HepG2 (cell line): ENCODE results near the gene CDH13. TPM values are rescaled to one million over a fixed set of nuclear protein-coding genes. Genes with fewer than 3 reads are reported as not detected.

Experiments
- ATAC-seq: fragments of 200-7000 bp; cut with Tn5 transposase; 3 replicates; pipeline ENCODE4 v1.9.1; 2020; ENCODE audit warnings: mild to moderate bottlenecking, moderate library complexity
- BruUV-seq: library from RNA; stranded (reverse); fragments of 400-500 nt; replicated peaks from 2 replicates; lab custom pipeline; 2021; lab: Mats Ljungman, UMichigan
- CTCF ChIA-PET: fragments of 300-600 bp; formaldehyde crosslinking; extraction: SDS; loops from one replicate; lab custom pipeline; 2021; ENCODE audit warnings: low total read pairs, inconsistent platforms, low intra/inter-chr PET ratio; lab: Yijun Ruan, JAX
- POLR2A ChIA-PET: fragments of 350-600 bp; sonication (Branson Sonifier 250); formaldehyde crosslinking; loops from one replicate; lab custom pipeline; 2020; ENCODE audit warnings: antibody characterized with exemption, inconsistent platforms; lab: Yijun Ruan, JAX
- DNase-seq: peaks from one replicate; pipeline ENCODE4 v3.0.0-alpha.2; 2015; ENCODE audit warnings: low spot score
- FAIRE-seq: peaks from 3 replicates; lab custom pipeline; 2011; peaks lifted over from hg19 to GRCh38; lab: Jason Lieb, UNC
- H2AFZ ChIP-seq: one replicate; pipeline ENCODE4 v1.6.1; 2011; ENCODE audit warnings: low read length, inconsistent platforms
- H3K27ac ChIP-seq: fragments of 300-600 bp; 3 replicates; pipeline ENCODE4 v1.8.0; 2011; ENCODE audit warnings: mixed run types, mild to moderate bottlenecking, mixed read lengths, low read length, inconsistent platforms; ENCODE audit not compliant: insufficient read depth; ENCODE audit errors: extremely low read length
- H3K27me3 ChIP-seq, 2 experiments: fragments of 200-600 bp in 1 of 2; 2 replicates in 1 of 2; 3 replicates in 1 of 2; pipeline versions ENCODE4 v1.6.0 to v1.8.0; 2011; ENCODE audit warnings: low read length in 2 of 2, mild to moderate bottlenecking in 2 of 2, moderate library complexity in 2 of 2, inconsistent platforms in 1 of 2; ENCODE audit not compliant: insufficient read depth in 2 of 2, control insufficient read depth in 1 of 2
- H3K36me3 ChIP-seq, 2 experiments: fragments of 200-600 bp in 1 of 2; replicated peaks in 1 of 2; 2 replicates in 1 of 2; 3 replicates in 1 of 2; pipeline versions ENCODE4 v1.5.1 to v1.8.0; 2011; ENCODE audit warnings: low read length in 2 of 2, inconsistent platforms in 1 of 2; ENCODE audit not compliant: insufficient read depth in 2 of 2, control insufficient read depth in 1 of 2
- H3K4me1 ChIP-seq: 2 replicates; pipeline ENCODE4 v1.5.1; 2012; ENCODE audit warnings: low read length, inconsistent platforms; ENCODE audit not compliant: insufficient read depth
- H3K4me2 ChIP-seq: 2 replicates; pipeline ENCODE4 v1.6.0; 2011; ENCODE audit warnings: low read depth, low read length, inconsistent platforms
- H3K4me3 ChIP-seq, 3 experiments: fragments of 200-600 bp in 1 of 3; sonication (generic), shearing (Covaris generic) in 1 of 3; replicated peaks in 1 of 3; 2 replicates each; pipeline ENCODE4 v1.5.1; 2011 to 2016; ENCODE audit warnings: low read length in 3 of 3, inconsistent platforms in 2 of 3, low read depth in 2 of 3, mild to moderate bottlenecking in 2 of 3, control low read depth in 1 of 3, mixed read lengths in 1 of 3; ENCODE audit not compliant: insufficient read depth in 1 of 3
- H3K79me2 ChIP-seq: one replicate; pipeline ENCODE4 v1.6.1; 2011; ENCODE audit warnings: low read length, inconsistent platforms; ENCODE audit not compliant: insufficient read depth
- H3K9ac ChIP-seq: 2 replicates; pipeline ENCODE4 v1.6.0; 2011; ENCODE audit warnings: mild to moderate bottlenecking, low read depth, low read length, inconsistent platforms; ENCODE audit not compliant: insufficient read depth
- H3K9me3 ChIP-seq: 2 replicates; pipeline ENCODE4 v1.5.1; 2012; ENCODE audit warnings: mild to moderate bottlenecking, low read length
- H4K20me1 ChIP-seq: 2 replicates; pipeline ENCODE4 v1.6.0; 2011; ENCODE audit warnings: inconsistent platforms, mild to moderate bottlenecking, low read length, moderate library complexity; ENCODE audit not compliant: insufficient read depth
- EZH2 ChIP-seq: conservative IDR thresholded peaks from 2 replicates; pipeline ENCODE4 v1.6.1; 2012; ENCODE audit warnings: mild to moderate bottlenecking, low read depth, low read length, moderate library complexity
- FOSL1 ChIP-seq: sonication (generic); formaldehyde crosslinking; IDR thresholded peaks from 2 replicates; pipeline ENCODE4 v1.9.0; 2021; ENCODE audit warnings: missing genetic modification reagents, borderline replicate concordance
- MNT ChIP-seq: fragments of 450-650 bp; IDR thresholded peaks from 2 replicates; pipeline ENCODE4 v1.6.1; 2016
- SATB2 ChIP-seq: sonication (generic); formaldehyde crosslinking; IDR thresholded peaks from 2 replicates; pipeline ENCODE4 v1.5.0; 2020; ENCODE audit warnings: missing genetic modification reagents
- ZNF7 ChIP-seq: IDR thresholded peaks from 2 replicates; pipeline ENCODE4 v1.6.1; 2016; ENCODE audit warnings: missing biosample characterization, missing genetic modification reagents
- ZNF773 ChIP-seq: sonication (generic); formaldehyde crosslinking; IDR thresholded peaks from 2 replicates; pipeline ENCODE4 v1.4.0; 2020; ENCODE audit warnings: missing genetic modification reagents, borderline replicate concordance
- ZNF775 ChIP-seq: sonication (generic); formaldehyde crosslinking; IDR thresholded peaks from 2 replicates; pipeline ENCODE4 v1.4.0; 2020; ENCODE audit warnings: missing genetic modification reagents, mild to moderate bottlenecking, moderate library complexity, borderline replicate concordance
- ZSCAN9 ChIP-seq: IDR thresholded peaks from 2 replicates; pipeline ENCODE4 v1.6.1; 2016; ENCODE audit warnings: borderline replicate concordance
- WGBS: methylation state at CpG from one replicate; pipeline ENCODE4 v1.1.6; 2017; ENCODE audit warnings: low lambda C conversion rate; 5-methylcytosine and 5-hydroxymethylcytosine counted together
- in situ Hi-C: cut with HindIII; loops from 2 replicates; pipeline ENCODE4 v1.10.0; 2017; ENCODE audit warnings: low pct_unique_long_range_greater_than_20kb; ENCODE audit not compliant: extremely low pct_ligation_motif_present
- intact Hi-C: fragments of 100-400 bp; cut with micrococcal nuclease; formaldehyde crosslinking; loops from one replicate; pipeline ENCODE4 v1.10.0; 2022; ENCODE audit not compliant: unreplicated experiment
- polyA plus RNA-seq, 8 experiments: library from polyadenylated mRNA; depleted of rRNA in 3 of 8; stranded (reverse) in 7 of 8; unstranded in 1 of 8; fragments of >200 nt; fragmentation: Illumina TruSeq in 4 of 8; extraction: Trizol in 4 of 8; gene quantifications; 2 replicates each; pipeline versions ENCODE4 v1.2.1 to v1.2.3, GENCODE V29; 2011 to 2016; ENCODE audit warnings: low read depth in 4 of 8, missing spikeins in 1 of 8, mixed read lengths in 1 of 8; ENCODE audit not compliant: insufficient read depth in 1 of 8
- total RNA-seq, 5 experiments: library from RNA; depleted of rRNA; stranded (reverse); fragments of >200 nt; fragmentation: Illumina TruSeq; extraction: Trizol; gene quantifications; 2 replicates each; pipeline ENCODE4 v1.2.3, GENCODE V29; 2016; ENCODE audit warnings: low read depth in 1 of 5
- TF ChIP-seq, protein P1 (sequence below): sonication (generic); formaldehyde crosslinking; IDR thresholded peaks from 2 replicates; pipeline ENCODE4 v1.4.0; 2020; ENCODE audit warnings: mild to moderate bottlenecking, low read depth, missing genetic modification reagents
- TF ChIP-seq, protein P2 (sequence below): sonication (generic); formaldehyde crosslinking; IDR thresholded peaks from 2 replicates; pipeline ENCODE4 v1.8.0; 2022; ENCODE audit warnings: missing genetic modification reagents, mild to moderate bottlenecking, inconsistent platforms, borderline replicate concordance

Gene CDH13
- total and polyA plus RNA-seq, 2 of the 13 experiments (the other 11 are each of a cell fraction or from before 2014, with no cell fraction given), result not detected

DNA sequence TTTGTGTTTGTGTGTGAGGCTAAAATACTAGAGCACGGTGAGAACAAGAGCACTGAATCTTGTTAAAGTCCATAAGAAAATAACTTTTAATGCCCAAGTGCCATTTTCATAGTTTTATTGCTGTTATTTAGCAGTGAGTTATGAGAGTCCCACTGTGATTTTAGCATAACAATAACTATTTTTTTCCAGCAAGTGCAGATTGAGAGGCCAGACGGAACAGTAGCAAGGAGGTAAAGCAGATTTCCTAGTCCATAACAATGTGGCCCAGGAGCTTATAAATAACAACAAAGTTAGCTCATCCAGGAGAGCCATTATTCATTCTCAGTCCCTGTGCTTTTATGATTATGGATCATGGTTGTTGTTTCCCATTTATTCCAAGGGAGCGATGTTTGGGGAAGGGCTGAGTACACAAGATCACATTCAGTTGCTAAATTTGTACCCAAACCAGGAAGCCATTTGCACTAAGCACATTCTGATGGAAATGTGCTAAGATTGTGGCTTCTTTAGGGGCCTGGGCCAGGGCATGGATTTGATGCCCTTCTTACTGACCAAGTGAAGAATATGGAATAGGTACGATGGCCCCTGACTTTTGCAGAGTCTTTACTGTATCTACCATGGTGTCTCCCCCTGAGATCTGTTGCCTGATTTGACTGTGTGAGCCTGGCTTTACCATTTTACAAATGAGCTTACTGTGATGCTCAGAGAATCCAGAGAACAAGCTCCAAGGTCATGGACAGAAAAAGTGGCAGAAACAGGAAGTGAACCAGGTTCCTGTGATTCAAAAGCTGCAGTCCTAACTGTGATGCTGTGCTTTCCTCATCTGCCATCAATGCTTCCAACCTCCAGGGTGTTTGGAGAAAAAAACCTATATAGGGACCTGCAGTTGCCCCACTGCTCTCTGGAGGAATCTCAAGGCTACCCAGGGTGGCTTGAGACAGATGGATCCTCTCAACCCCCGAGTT lies 976.3 kb downstream of the CDH13 start:
- 0 out of 5 replicates have a peak, but pooled peaks cover 0 to 2% of the 10 kb centered on the region in 2 experiments for H3K27me3 ChIP-seq
- TF ChIP-seq EZH2, result no peak
- no peak for TF ChIP-seq FOSL1 (CRISPR knock-in tag)
- TF ChIP-seq ZNF773 (CRISPR knock-in tag), result no peak
- TF ChIP-seq, all 625 proteins: peak for 0
- Histone ChIP-seq H3K79me2 (no peaks in the 10 kb centered on the region), H3K4me3 (no peak overlapping the region), H3K27ac (no peak overlapping the region), H3K9me3 (no peaks in the 10 kb centered on the region), H4K20me1 (no peaks in the 10 kb centered on the region), H2AFZ (no peak overlapping the region), H3K36me3 (no peaks in the 10 kb centered on the region), H3K4me1 (no peaks in the 10 kb centered on the region), H3K4me2 (no peak overlapping the region), H3K9ac (no peak overlapping the region)
- in situ Hi-C loops, result no loop called here
- WGBS, result 8% methylated on average over 5 of the region's 5 CpGs
- FAIRE-seq (no peak), ATAC-seq (no peak), DNase-seq (no peak)
- intact Hi-C loops, result no loop called here
- no TSS peak for BruUV-seq
- POLR2A ChIA-PET, result no interaction called here
- CTCF ChIA-PET, result no interaction called here

- no TSS peak for BruUV-seq
- Histone ChIP-seq H3K79me2 (no peaks in the 10 kb centered on the region), H3K27me3 (0 out of 5 replicates have a peak, but pooled peaks cover 0 to 2% of the 10 kb centered on the region in 2 experiments), H3K9ac (no peak overlapping the region), H3K27ac (no peak overlapping the region), H3K4me3 (no peak overlapping the region), H2AFZ (no peak overlapping the region), H4K20me1 (no peaks in the 10 kb centered on the region), H3K4me2 (no peak overlapping the region), H3K4me1 (no peaks in the 10 kb centered on the region), H3K36me3 (no peaks in the 10 kb centered on the region), H3K9me3 (no peaks in the 10 kb centered on the region)
- ChIA-PET CTCF (no interaction called here), POLR2A (no interaction called here)
- ATAC-seq (no peak), DNase-seq (no peak), FAIRE-seq (no peak)
- under 1% methylated on average over 5 of the region's 5 CpGs for WGBS
- in situ Hi-C loops (no loop called here), intact Hi-C loops (no loop called here)
- TF ChIP-seq ZNF775 (CRISPR knock-in tag), result no peak
- TF ChIP-seq SATB2 (CRISPR knock-in tag), result no peak
- no peak for TF ChIP-seq MNT
- TF ChIP-seq, protein P1, sequence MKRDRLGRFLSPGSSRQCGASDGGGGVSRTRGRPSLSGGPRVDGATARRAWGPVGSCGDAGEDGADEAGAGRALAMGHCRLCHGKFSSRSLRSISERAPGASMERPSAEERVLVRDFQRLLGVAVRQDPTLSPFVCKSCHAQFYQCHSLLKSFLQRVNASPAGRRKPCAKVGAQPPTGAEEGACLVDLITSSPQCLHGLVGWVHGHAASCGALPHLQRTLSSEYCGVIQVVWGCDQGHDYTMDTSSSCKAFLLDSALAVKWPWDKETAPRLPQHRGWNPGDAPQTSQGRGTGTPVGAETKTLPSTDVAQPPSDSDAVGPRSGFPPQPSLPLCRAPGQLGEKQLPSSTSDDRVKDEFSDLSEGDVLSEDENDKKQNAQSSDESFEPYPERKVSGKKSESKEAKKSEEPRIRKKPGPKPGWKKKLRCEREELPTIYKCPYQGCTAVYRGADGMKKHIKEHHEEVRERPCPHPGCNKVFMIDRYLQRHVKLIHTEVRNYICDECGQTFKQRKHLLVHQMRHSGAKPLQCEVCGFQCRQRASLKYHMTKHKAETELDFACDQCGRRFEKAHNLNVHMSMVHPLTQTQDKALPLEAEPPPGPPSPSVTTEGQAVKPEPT, result no peak
- TF ChIP-seq ZNF7 (CRISPR knock-in tag), result no peak
- no peak for TF ChIP-seq ZNF773 (CRISPR knock-in tag)
- no peak for TF ChIP-seq ZSCAN9 (CRISPR knock-in tag)
- TF ChIP-seq, protein P2, sequence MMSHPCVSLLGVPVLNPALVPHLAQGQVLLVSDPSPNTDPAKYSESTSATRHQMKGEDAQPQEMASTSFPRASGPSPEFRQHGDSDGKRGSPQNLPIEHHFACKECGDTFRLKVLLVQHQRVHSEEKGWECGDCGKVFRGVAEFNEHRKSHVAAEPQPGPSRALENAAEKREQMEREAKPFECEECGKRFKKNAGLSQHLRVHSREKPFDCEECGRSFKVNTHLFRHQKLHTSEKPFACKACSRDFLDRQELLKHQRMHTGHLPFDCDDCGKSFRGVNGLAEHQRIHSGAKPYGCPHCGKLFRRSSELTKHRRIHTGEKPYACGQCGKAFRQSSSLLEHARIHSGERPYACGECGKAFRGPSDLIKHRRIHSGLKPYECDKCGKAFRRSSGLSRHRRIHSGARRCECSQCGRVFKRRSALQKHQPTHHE (CRISPR knock-in tag), result no peak
These were observed 977.2 kb downstream of the CDH13 start for GRCh38 chr16:83603723-83604570.
